HepG2 (cell line): Measurements from ENCODE around the gene ZXDC. TPM values are rescaled to one million over a fixed set of nuclear protein-coding genes. Genes with fewer than 3 reads are reported as not detected.

Experiments
- CSRNP2 ChIP-seq: sonication (generic); formaldehyde crosslinking; conservative IDR thresholded peaks from 2 replicates; pipeline ENCODE4 v1.8.0; 2022; ENCODE audit warnings: low read depth, missing genetic modification reagents
- ETV5 ChIP-seq: IDR thresholded peaks from 2 replicates; pipeline ENCODE4 v1.6.1; 2018; ENCODE audit warnings: missing biosample characterization, missing genetic modification reagents, inconsistent platforms, borderline replicate concordance
- FOXC1 ChIP-seq: sonication (generic); formaldehyde crosslinking; IDR thresholded peaks from 2 replicates; pipeline ENCODE4 v1.8.0; 2022; ENCODE audit warnings: mild to moderate bottlenecking, missing genetic modification reagents, borderline replicate concordance
- HNF4A ChIP-seq: sonication (generic); formaldehyde crosslinking; IDR thresholded peaks from 2 replicates; pipeline ENCODE4 v1.4.0; 2020; ENCODE audit warnings: missing genetic modification reagents
- HNRNPL ChIP-seq: fragments of 200-400 bp; formaldehyde crosslinking; IDR thresholded peaks from 2 replicates; pipeline ENCODE4 v1.6.1; 2017; ENCODE audit warnings: mild to moderate bottlenecking, low read depth, low read length
- JUNB ChIP-seq: sonication (generic); formaldehyde crosslinking; IDR thresholded peaks from 2 replicates; pipeline ENCODE4 v1.8.0; 2022; ENCODE audit warnings: missing genetic modification reagents, mild to moderate bottlenecking, borderline replicate concordance
- KAT2B ChIP-seq: fragments of 150-350 bp; IDR thresholded peaks from 2 replicates; pipeline ENCODE4 v1.6.1; 2014; ENCODE audit warnings: low read depth, low read length, borderline replicate concordance
- KMT2A ChIP-seq: sonication (generic); formaldehyde crosslinking; IDR thresholded peaks from 2 replicates; pipeline ENCODE4 v1.4.0; 2020; ENCODE audit warnings: missing genetic modification reagents
- NFE2L2 ChIP-seq: fragments of 150-350 bp; IDR thresholded peaks from 2 replicates; pipeline ENCODE4 v1.6.1; 2014; ENCODE audit warnings: low read length
- PBX3 ChIP-seq: sonication (generic); formaldehyde crosslinking; IDR thresholded peaks from 2 replicates; pipeline ENCODE4 v1.8.1; 2023; ENCODE audit warnings: missing genetic modification reagents, inconsistent platforms, borderline replicate concordance
- PHF8 ChIP-seq: sonication (generic); formaldehyde crosslinking; IDR thresholded peaks from 2 replicates; pipeline ENCODE4 v1.5.0; 2020; ENCODE audit warnings: missing genetic modification reagents
- PLSCR1 ChIP-seq: sonication (generic); formaldehyde crosslinking; IDR thresholded peaks from 2 replicates; pipeline ENCODE4 v1.5.0; 2020; ENCODE audit warnings: missing genetic modification reagents, mild to moderate bottlenecking, borderline replicate concordance
- RARA ChIP-seq: IDR thresholded peaks from 2 replicates; pipeline ENCODE4 v1.6.1; 2016; ENCODE audit warnings: missing genetic modification reagents, missing compliant biosample characterization
- REL ChIP-seq: sonication (generic); formaldehyde crosslinking; conservative IDR thresholded peaks from 2 replicates; pipeline ENCODE4 v1.8.0; 2022; ENCODE audit warnings: mild to moderate bottlenecking, missing genetic modification reagents, moderate library complexity
- RERE ChIP-seq: IDR thresholded peaks from 2 replicates; pipeline ENCODE4 v1.6.1; 2016; ENCODE audit warnings: low read depth, missing genetic modification reagents, missing compliant biosample characterization
- SOX13 ChIP-seq, 3 experiments: fragments of 450-650 bp in 1 of 3; sonication (generic) in 1 of 3; formaldehyde crosslinking in 1 of 3; IDR thresholded peaks in 2 of 3; conservative IDR thresholded peaks in 1 of 3; 2 replicates each; pipeline versions ENCODE4 v1.5.0 to v1.6.1; 2016 to 2020; ENCODE audit warnings: antibody characterized with exemption in 1 of 3, mild to moderate bottlenecking in 1 of 3, missing compliant biosample characterization in 1 of 3, missing genetic modification reagents in 1 of 3, moderate library complexity in 1 of 3
- SOX5 ChIP-seq: IDR thresholded peaks from 2 replicates; pipeline ENCODE4 v1.6.1; 2016; ENCODE audit warnings: borderline replicate concordance
- SOX6 ChIP-seq, 2 experiments: fragments of 450-650 bp in 1 of 2; sonication (generic) in 1 of 2; formaldehyde crosslinking in 1 of 2; IDR thresholded peaks; 2 replicates each; pipeline versions ENCODE4 v1.4.0 to v1.6.1; 2017 to 2020; ENCODE audit warnings: antibody characterized with exemption in 1 of 2, mild to moderate bottlenecking in 1 of 2, missing genetic modification reagents in 1 of 2
- TARDBP ChIP-seq: sonication (generic); formaldehyde crosslinking; IDR thresholded peaks from 2 replicates; pipeline ENCODE4 v1.8.0; 2022; ENCODE audit warnings: mild to moderate bottlenecking, missing genetic modification reagents
- ZNF501 ChIP-seq: sonication (generic); formaldehyde crosslinking; IDR thresholded peaks from 2 replicates; pipeline ENCODE4 v1.5.1; 2020; ENCODE audit warnings: mild to moderate bottlenecking, moderate library complexity, missing genetic modification reagents
- polyA plus RNA-seq, 8 experiments: library from polyadenylated mRNA; depleted of rRNA in 3 of 8; stranded (reverse) in 7 of 8; unstranded in 1 of 8; fragments of >200 nt; fragmentation: Illumina TruSeq in 4 of 8; extraction: Trizol in 4 of 8; gene quantifications; 2 replicates each; pipeline versions ENCODE4 v1.2.1 to v1.2.3, GENCODE V29; 2011 to 2016; ENCODE audit warnings: low read depth in 4 of 8, missing spikeins in 1 of 8, mixed read lengths in 1 of 8; ENCODE audit not compliant: insufficient read depth in 1 of 8
- total RNA-seq, 5 experiments: library from RNA; depleted of rRNA; stranded (reverse); fragments of >200 nt; fragmentation: Illumina TruSeq; extraction: Trizol; gene quantifications; 2 replicates each; pipeline ENCODE4 v1.2.3, GENCODE V29; 2016; ENCODE audit warnings: low read depth in 1 of 5

The ZXDC gene
- total and polyA plus RNA-seq, 2 of the 13 experiments (the other 11 are each of a cell fraction or from before 2014, with no cell fraction given): 17.6 to 21.2 TPM

GRCh38 chr3:126517291-126517951 lies 41.7 kb upstream of the ZXDC start, which contains the start of gene UROC1 (continued):
- TF ChIP-seq ETV5 (CRISPR knock-in tag): peak; percentile 23; the same call in 1 of the 2 replicates
- TF ChIP-seq KMT2A (CRISPR knock-in tag): 0 out of 2 replicates have a peak, but pooled peaks have one; percentile 6
- no peak for TF ChIP-seq SOX6 (IDR thresholded peaks at IDR 0.05)
- peak; percentile 72 for TF ChIP-seq SOX6 (CRISPR knock-in tag; IDR thresholded peaks at IDR 0.05)
- TF ChIP-seq KAT2B: no peak
- TF ChIP-seq ZNF501 (CRISPR knock-in tag): peak; percentile 81
- peak; percentile 92 for TF ChIP-seq HNF4A (CRISPR knock-in tag)
- TF ChIP-seq JUNB (CRISPR knock-in tag): no peak
- peak; percentile 89 for TF ChIP-seq RARA
- TF ChIP-seq SOX5: peak; percentile 43; the same call in 1 of the 2 replicates
- TF ChIP-seq TARDBP: peak; percentile 55; the same call in 1 of the 2 replicates
- TF ChIP-seq REL (CRISPR knock-in tag): no peak
- TF ChIP-seq NFE2L2: no peak
- no peak for TF ChIP-seq SOX13 (IDR thresholded peaks at IDR 0.05)
- peak in 1 of 2 experiments; percentile 71; a peak in 2 of 4 replicates for TF ChIP-seq SOX13 (CRISPR knock-in tag; conservative IDR thresholded peaks at IDR 0.05 in 1 of 2, IDR thresholded peaks at IDR 0.05 in 1 of 2)
- TF ChIP-seq PBX3 (CRISPR knock-in tag): no peak
- no peak for TF ChIP-seq RERE (CRISPR knock-in tag)
- no peak for TF ChIP-seq PLSCR1 (CRISPR knock-in tag)
- TF ChIP-seq PHF8 (CRISPR knock-in tag): 0 out of 2 replicates have a peak, but pooled peaks have one; percentile 42
- TF ChIP-seq HNRNPL: peak; percentile 70
- no peak for TF ChIP-seq CSRNP2
- peak; percentile 59; the same call in 1 of the 2 replicates for TF ChIP-seq FOXC1 (CRISPR knock-in tag)
